CD14-positive monocyte (primary cell): Measurements from ENCODE around the gene GMFB. TPM values are rescaled to one million over a fixed set of nuclear protein-coding genes. Genes with fewer than 3 reads are reported as not detected.

Source experiments
- DNase-seq, 3 donors: peaks; one replicate each; pipeline ENCODE4 v3.0.0-alpha.2; 2011 to 2022
- H2AFZ ChIP-seq: 2 replicates; pipeline ENCODE4 v1.6.0; 2012; ENCODE audit warnings: mild to moderate bottlenecking, low read depth, low read length, inconsistent platforms; ENCODE audit not compliant: insufficient read depth, poor library complexity, severe bottlenecking
- H3K27ac ChIP-seq, 2 donors: 1 replicate in 1 of 2; 2 replicates in 1 of 2; pipeline ENCODE4 v1.5.1; 2012 to 2013; ENCODE audit warnings: low read length in 2 of 2, control low read depth in 1 of 2, inconsistent platforms in 1 of 2, low read depth in 1 of 2, mild to moderate bottlenecking in 1 of 2
- H3K27me3 ChIP-seq, 2 donors: one replicate each; pipeline versions ENCODE4 v1.6.0 to v1.6.1; 2011 to 2013; ENCODE audit warnings: low read length in 2 of 2; ENCODE audit not compliant: control insufficient read depth in 2 of 2, insufficient read depth in 2 of 2
- H3K36me3 ChIP-seq, 2 donors: replicated peaks in 1 of 2; 1 replicate in 1 of 2; 2 replicates in 1 of 2; pipeline versions ENCODE4 v1.5.1 to v1.6.1; 2012 to 2013; ENCODE audit warnings: low read length in 2 of 2, control low read depth in 1 of 2, inconsistent platforms in 1 of 2, mild to moderate bottlenecking in 1 of 2; ENCODE audit not compliant: insufficient read depth in 2 of 2, control insufficient read depth in 1 of 2
- H3K4me1 ChIP-seq, 2 donors: 1 replicate in 1 of 2; 2 replicates in 1 of 2; pipeline versions ENCODE4 v1.5.1 to v1.6.1; 2012 to 2013; ENCODE audit warnings: low read length in 2 of 2, control low read depth in 1 of 2, inconsistent platforms in 1 of 2, mild to moderate bottlenecking in 1 of 2, moderate library complexity in 1 of 2; ENCODE audit not compliant: insufficient read depth in 2 of 2, control insufficient read depth in 1 of 2
- H3K4me2 ChIP-seq: replicated peaks from 2 replicates; pipeline ENCODE3; 2012; ENCODE audit warnings: low read length, moderate library complexity, mild to moderate bottlenecking; ENCODE audit not compliant: poor library complexity, severe bottlenecking; ENCODE audit errors: extremely low read depth
- H3K4me3 ChIP-seq, 3 experiments: fragments of 200-600 bp in 1 of 3; sonication (generic) in 1 of 3; replicated peaks in 1 of 3; 1 replicate in 2 of 3; 2 replicates in 1 of 3; pipeline ENCODE4 v1.5.1; 2011 to 2013; ENCODE audit warnings: low read length in 3 of 3, mild to moderate bottlenecking in 3 of 3, control low read depth in 2 of 3, low read depth in 2 of 3, inconsistent platforms in 1 of 3, moderate library complexity in 1 of 3
- H3K79me2 ChIP-seq: 2 replicates; pipeline ENCODE4 v1.6.0; 2012; ENCODE audit warnings: mild to moderate bottlenecking, control low read depth, inconsistent platforms, low read length, moderate library complexity; ENCODE audit not compliant: insufficient read depth
- H3K9ac ChIP-seq: 2 replicates; pipeline ENCODE4 v1.6.0; 2017; ENCODE audit warnings: low read length, mild to moderate bottlenecking; ENCODE audit not compliant: insufficient read depth, poor library complexity, severe bottlenecking
- H3K9me3 ChIP-seq, 2 donors: replicated peaks in 1 of 2; 1 replicate in 1 of 2; 2 replicates in 1 of 2; pipeline versions ENCODE4 v1.5.1 to v1.6.1; 2012 to 2013; ENCODE audit warnings: low read length in 2 of 2, control low read depth in 1 of 2; ENCODE audit not compliant: control insufficient read depth in 1 of 2, insufficient read depth in 1 of 2
- H4K20me1 ChIP-seq: 2 replicates; pipeline ENCODE4 v1.6.0; 2012; ENCODE audit warnings: mild to moderate bottlenecking, low read length, control low read depth, moderate library complexity; ENCODE audit not compliant: insufficient read depth
- H3K27ac Mint-ChIP-seq, 7 donors: one replicate each; pipeline ENCODE4 v1.8.0; 2020; ENCODE audit warnings: mild to moderate bottlenecking in 7 of 7, mixed read lengths in 7 of 7, moderate library complexity in 6 of 7, inconsistent platforms in 2 of 7
- H3K27me3 Mint-ChIP-seq, 3 donors: one replicate each; pipeline ENCODE4 v1.8.0; 2021 to 2022; ENCODE audit warnings: low read depth in 3 of 3, mild to moderate bottlenecking in 3 of 3, mixed read lengths in 3 of 3, moderate library complexity in 3 of 3, inconsistent platforms in 1 of 3
- H3K36me3 Mint-ChIP-seq, 2 donors: one replicate each; pipeline ENCODE4 v1.8.0; 2020; ENCODE audit warnings: mixed read lengths in 2 of 2, inconsistent platforms in 1 of 2, mild to moderate bottlenecking in 1 of 2
- H3K4me1 Mint-ChIP-seq: one replicate; pipeline ENCODE4 v1.8.0; 2020; ENCODE audit warnings: mild to moderate bottlenecking, mixed read lengths
- H3K4me3 Mint-ChIP-seq, 2 donors: one replicate each; pipeline ENCODE4 v1.8.0; 2020; ENCODE audit warnings: mild to moderate bottlenecking in 2 of 2, mixed read lengths in 2 of 2, moderate library complexity in 1 of 2
- H3K9me3 Mint-ChIP-seq, 7 donors: one replicate each; pipeline ENCODE4 v1.8.0; 2020 to 2022; ENCODE audit warnings: mixed read lengths in 7 of 7, mild to moderate bottlenecking in 6 of 7, moderate library complexity in 6 of 7, inconsistent platforms in 2 of 7
- CTCF ChIP-seq: fragments of 200-600 bp; IDR thresholded peaks from one replicate; pipeline ENCODE4 v1.8.0; 2022; ENCODE audit warnings: antibody characterized with exemption, mild to moderate bottlenecking
- WGBS: methylation state at CpG from one replicate; pipeline ENCODE4 v1.1.5; 2013; ENCODE audit warnings: missing lambda C conversion rate; ENCODE audit not compliant: insufficient coverage; 5-methylcytosine and 5-hydroxymethylcytosine counted together
- intact Hi-C, 2 donors: fragments of 100-400 bp; cut with micrococcal nuclease; formaldehyde crosslinking; loops; one replicate each; pipeline versions ENCODE4 v1.15.0 to v1.15.1; 2023
- polyA plus RNA-seq, 3 donors: library from polyadenylated mRNA; depleted of rRNA in 1 of 3; unstranded in 2 of 3; stranded (reverse) in 1 of 3; fragments of 300-500 nt in 2 of 3; fragments of >200 nt in 1 of 3; fragmentation: Illumina TruSeq in 2 of 3; gene quantifications; 1 replicate in 2 of 3; 2 replicates in 1 of 3; pipeline ENCODE4 v1.2.3, GENCODE V29; 2012 to 2021

The GMFB gene
- polyA plus RNA-seq, 3 donors: 10.8 to 41.1 (median 26.1) TPM

DNA sequence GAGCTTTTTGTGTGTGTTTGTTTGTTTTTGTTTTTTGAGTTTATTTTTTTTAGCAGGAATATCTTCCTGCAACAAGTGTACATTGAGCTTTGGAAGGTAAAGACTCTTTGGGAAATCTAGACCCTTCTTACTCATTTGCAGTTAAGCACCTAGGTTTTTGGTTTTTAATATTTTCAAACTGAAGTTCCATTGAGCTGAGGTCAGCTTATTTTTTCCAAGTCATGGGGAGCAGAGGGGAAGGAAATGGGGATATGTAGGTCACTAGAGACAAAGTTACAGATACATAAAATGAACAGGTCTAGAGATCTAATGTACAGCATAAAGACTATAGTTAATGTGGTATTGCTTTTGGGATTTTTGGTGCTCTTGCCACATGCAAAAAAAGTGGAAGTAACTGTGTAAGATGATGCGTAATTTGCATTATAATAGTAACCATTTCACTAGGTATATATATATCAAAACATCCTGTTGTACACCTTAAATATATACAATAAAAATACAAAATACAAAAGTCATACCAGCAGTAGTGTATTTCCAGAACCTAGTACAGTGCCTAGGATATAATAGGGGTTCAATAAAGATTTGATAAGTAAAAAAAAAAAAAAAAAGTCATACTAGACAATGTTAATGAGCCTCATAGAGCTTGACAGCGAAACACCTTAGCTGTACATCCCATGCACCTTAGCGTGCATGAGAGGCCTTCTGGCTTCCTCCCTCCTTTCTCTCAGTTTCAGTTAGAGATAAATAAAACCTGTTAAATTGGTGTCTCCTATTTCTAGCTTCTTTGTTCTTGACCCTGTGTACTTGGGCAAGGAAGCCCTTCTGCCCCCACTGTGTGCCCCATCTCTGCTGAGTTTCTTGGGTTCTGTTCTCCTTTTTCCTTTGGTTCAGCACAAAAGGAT, 43.6 kb upstream of the GMFB start:
- Histone ChIP-seq H3K4me2 (no peak overlapping the region), H2AFZ (no peak overlapping the region), H3K4me1 (no peaks in the 10 kb centered on the region), H4K20me1 (no peaks in the 10 kb centered on the region), H3K27ac (no peak overlapping the region), H3K27me3 (no peaks in the 10 kb centered on the region), H3K79me2 (no peaks in the 10 kb centered on the region), H3K9me3 (no peaks in the 10 kb centered on the region), H3K4me3 (no peak overlapping the region), H3K9ac (no peak overlapping the region), H3K36me3 (peaks cover 25 to 49% of the 10 kb centered on the region in 2 donors)
- WGBS: 100% methylated on average over 1 of the region's 3 CpGs
- intact Hi-C loops: no loop called here
- H3K36me3 Mint-ChIP-seq: peaks cover 28 to 36% of the 10 kb centered on the region in 2 donors
- H3K9me3 Mint-ChIP-seq: no peaks in the 10 kb centered on the region
- no peak overlapping the region for H3K4me3 Mint-ChIP-seq
- no peaks in the 10 kb centered on the region for H3K27me3 Mint-ChIP-seq
- no peak for TF ChIP-seq CTCF
- H3K4me1 Mint-ChIP-seq: no peaks in the 10 kb centered on the region
- H3K27ac Mint-ChIP-seq: peak overlapping the region in 3 of 7 donors; percentile 21 to 80 (median 37)
- DNase-seq: no peak

DNA sequence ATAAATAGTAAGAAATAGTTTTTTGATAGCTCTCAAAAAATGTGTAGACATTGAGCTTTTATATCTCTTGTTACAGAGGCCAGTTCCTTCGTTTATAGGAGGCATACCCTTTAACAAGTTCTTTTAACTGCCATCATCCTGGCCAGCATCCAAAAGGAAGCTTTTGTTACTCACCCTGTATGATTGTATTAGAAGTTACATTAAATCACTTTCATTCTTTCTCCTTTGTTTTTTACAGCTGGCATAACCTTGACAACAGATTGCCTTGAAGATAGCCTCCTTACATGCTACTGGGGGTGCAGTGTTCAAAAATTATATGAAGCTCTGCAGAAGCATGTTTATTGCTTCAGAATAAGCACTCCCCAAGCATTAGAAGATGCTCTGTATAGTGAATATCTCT, 41.0 kb upstream of the GMFB start:
- Mint-ChIP-seq H3K27me3 (no peaks in the 10 kb centered on the region), H3K27ac (no peak overlapping the region)

More for the DNA sequence above, 41.0 kb upstream of the GMFB start:
- Histone ChIP-seq H4K20me1 (no peaks in the 10 kb centered on the region), H3K9ac (no peak overlapping the region), H3K4me3 (no peak overlapping the region), H3K36me3 (peaks cover 28 to 57% of the 10 kb centered on the region in 2 donors), H3K79me2 (no peaks in the 10 kb centered on the region), H3K4me1 (no peaks in the 10 kb centered on the region), H3K4me2 (no peak overlapping the region), H2AFZ (no peak overlapping the region), H3K9me3 (no peaks in the 10 kb centered on the region), H3K27me3 (no peaks in the 10 kb centered on the region), H3K27ac (no peak overlapping the region)
- TF ChIP-seq CTCF: no peak
- no peak overlapping the region for H3K4me3 Mint-ChIP-seq
- H3K9me3 Mint-ChIP-seq: no peaks in the 10 kb centered on the region
- intact Hi-C loops: no loop called here
- H3K4me1 Mint-ChIP-seq: no peaks in the 10 kb centered on the region
- H3K36me3 Mint-ChIP-seq: peaks cover 30 to 31% of the 10 kb centered on the region in 2 donors
- no CpG with 5 or more reads among the region's 1 CpG for WGBS
- no peak for DNase-seq
